Gastrocnemius medialis (tissue), 4 donors: ENCODE results near the gene MTHFS.

ENCODE experiments used
- POLR2A ChIP-seq, 2 donors: fragments of 450-650 bp; IDR thresholded peaks; one replicate each; pipeline ENCODE4 v1.6.1; 2017; ENCODE audit warnings: antibody characterized with exemption in 2 of 2, mild to moderate bottlenecking in 2 of 2, moderate library complexity in 2 of 2
- TF ChIP-seq, protein P1 (sequence below), 5 experiments: fragments of 450-650 bp in 3 of 5; fragments of 200-600 bp in 2 of 5; sonication (generic) in 2 of 5; IDR thresholded peaks in 4 of 5; conservative IDR thresholded peaks in 1 of 5; 1 replicate in 4 of 5; 2 replicates in 1 of 5; pipeline ENCODE4 v1.5.1; 2016 to 2019; ENCODE audit warnings: antibody characterized with exemption in 5 of 5, mild to moderate bottlenecking in 3 of 5, moderate library complexity in 3 of 5

GRCh38 chr15:79872358-79873017, 24.3 kb downstream of the MTHFS start:
- TF ChIP-seq, protein P1, sequence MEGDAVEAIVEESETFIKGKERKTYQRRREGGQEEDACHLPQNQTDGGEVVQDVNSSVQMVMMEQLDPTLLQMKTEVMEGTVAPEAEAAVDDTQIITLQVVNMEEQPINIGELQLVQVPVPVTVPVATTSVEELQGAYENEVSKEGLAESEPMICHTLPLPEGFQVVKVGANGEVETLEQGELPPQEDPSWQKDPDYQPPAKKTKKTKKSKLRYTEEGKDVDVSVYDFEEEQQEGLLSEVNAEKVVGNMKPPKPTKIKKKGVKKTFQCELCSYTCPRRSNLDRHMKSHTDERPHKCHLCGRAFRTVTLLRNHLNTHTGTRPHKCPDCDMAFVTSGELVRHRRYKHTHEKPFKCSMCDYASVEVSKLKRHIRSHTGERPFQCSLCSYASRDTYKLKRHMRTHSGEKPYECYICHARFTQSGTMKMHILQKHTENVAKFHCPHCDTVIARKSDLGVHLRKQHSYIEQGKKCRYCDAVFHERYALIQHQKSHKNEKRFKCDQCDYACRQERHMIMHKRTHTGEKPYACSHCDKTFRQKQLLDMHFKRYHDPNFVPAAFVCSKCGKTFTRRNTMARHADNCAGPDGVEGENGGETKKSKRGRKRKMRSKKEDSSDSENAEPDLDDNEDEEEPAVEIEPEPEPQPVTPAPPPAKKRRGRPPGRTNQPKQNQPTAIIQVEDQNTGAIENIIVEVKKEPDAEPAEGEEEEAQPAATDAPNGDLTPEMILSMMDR (IDR thresholded peaks at IDR 0.05 in 4 of 5, conservative IDR thresholded peaks at IDR 0.05 in 1 of 5): no peak
- no peak for TF ChIP-seq POLR2A (IDR thresholded peaks at IDR 0.05)
